ENCODE data around the gene PRKN.

The PRKN gene

DNA sequence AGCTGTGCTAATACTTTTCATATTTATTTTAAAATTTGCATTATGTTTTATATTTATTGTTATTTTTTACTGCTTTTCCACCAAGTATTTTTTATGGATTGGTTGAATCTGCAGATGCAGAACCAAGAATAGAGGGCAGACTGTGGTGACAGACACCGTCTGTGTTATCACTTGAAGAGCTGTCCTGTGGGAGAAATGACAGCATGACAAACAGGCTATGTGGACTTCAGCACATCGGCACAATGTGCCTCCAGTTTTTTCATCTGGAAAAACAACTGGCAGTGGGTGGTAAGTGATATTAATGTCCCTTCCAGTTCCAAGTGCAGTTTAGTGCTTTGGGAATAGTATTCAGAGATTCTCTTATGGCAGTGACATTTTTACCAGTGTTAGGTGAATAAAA lies 492.9 kb downstream of the PRKN start:
- no peak for DNase-seq (ENCODE audit: low read depth)
- TF ChIP-seq, protein P1, sequence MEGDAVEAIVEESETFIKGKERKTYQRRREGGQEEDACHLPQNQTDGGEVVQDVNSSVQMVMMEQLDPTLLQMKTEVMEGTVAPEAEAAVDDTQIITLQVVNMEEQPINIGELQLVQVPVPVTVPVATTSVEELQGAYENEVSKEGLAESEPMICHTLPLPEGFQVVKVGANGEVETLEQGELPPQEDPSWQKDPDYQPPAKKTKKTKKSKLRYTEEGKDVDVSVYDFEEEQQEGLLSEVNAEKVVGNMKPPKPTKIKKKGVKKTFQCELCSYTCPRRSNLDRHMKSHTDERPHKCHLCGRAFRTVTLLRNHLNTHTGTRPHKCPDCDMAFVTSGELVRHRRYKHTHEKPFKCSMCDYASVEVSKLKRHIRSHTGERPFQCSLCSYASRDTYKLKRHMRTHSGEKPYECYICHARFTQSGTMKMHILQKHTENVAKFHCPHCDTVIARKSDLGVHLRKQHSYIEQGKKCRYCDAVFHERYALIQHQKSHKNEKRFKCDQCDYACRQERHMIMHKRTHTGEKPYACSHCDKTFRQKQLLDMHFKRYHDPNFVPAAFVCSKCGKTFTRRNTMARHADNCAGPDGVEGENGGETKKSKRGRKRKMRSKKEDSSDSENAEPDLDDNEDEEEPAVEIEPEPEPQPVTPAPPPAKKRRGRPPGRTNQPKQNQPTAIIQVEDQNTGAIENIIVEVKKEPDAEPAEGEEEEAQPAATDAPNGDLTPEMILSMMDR (IDR thresholded peaks at IDR 0.05; ENCODE audit: low read depth, low read length, missing control alignments), result no peak

DNA sequence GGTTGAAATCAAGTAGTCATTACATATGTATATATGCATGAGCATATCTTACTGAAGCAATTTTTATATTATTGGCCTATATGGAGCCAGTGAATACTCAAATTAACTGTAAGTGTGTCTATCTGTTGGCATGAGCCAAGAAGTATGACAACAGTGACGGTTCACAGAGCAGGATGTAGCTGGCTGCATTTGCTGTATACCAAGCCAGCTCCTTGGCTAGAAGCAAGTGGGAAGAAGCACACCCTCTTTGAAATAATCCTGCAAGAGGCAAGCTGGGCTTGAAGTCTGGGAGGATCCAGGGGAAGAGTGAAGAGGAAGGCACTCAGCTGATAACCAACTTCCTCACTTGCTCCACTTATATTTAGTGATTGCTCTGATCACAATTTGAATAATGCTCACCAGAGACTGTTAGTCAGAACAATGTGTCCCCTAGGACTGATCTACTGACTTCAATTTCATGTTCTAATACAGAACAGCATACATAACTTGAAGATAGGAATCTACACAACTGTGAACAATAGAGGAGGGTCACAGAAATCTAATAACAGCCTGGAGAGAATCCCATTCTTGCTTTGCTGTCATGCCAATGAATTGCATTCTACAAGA lies 497.3 kb downstream of the PRKN start:
- no peak for DNase-seq (ENCODE audit: low read depth)
- H3K4me3 ChIP-seq (ENCODE audit: low read depth, low read length), result no peak overlapping the region
- TF ChIP-seq, protein P1 (IDR thresholded peaks at IDR 0.05; ENCODE audit: low read depth, low read length, missing control alignments), result no peak

More for the DNA sequence above, 492.9 kb downstream of the PRKN start:
- H3K4me3 ChIP-seq (ENCODE audit: low read depth, low read length), result no peak overlapping the region

DNA sequence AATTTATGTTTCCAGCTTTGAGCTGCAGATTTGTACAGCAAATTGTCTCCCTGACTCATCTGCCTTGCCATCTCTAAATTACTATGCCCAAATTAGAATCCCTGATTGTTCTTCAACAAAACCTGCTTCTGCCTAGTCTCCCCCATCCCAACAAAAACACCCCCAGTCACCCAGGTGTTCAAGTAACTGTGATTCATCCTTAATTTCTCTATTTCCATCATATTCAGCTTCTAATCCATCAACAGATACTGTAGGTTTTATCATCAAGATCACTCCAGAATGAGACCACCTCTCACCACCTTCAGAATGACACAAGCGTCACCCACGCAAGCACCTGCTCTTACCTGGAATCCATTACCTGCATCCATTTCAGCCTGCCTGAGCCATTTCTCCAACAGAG lies 498.5 kb downstream of the PRKN start:
- TF ChIP-seq, protein P1 (IDR thresholded peaks at IDR 0.05; ENCODE audit: low read depth, low read length, missing control alignments), result no peak
- H3K4me3 ChIP-seq (ENCODE audit: low read depth, low read length), result no peak overlapping the region
- DNase-seq (ENCODE audit: low read depth), result no peak

DNA sequence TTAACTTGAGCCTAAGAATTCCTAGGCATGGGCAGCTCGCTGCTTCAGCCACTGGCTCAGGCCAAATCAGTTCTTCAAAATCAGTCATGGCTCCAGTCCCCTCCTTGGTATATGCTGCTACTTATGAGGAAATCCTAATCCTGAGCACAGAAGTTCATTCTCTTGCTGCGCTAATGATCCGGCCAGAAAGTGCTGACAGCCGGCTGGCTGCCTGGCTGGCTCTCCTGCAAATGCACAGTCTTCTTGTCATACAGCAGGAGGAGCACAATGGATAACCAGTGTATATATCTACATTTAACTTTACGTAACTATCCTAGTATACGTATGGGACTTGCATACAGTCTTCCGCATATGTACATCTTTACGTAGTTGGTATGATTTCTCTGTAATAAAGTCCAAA lies 500.8 kb downstream of the PRKN start:
- DNase-seq (ENCODE audit: low read depth), result no peak
- H3K4me3 ChIP-seq (ENCODE audit: low read depth, low read length), result no peak overlapping the region
- TF ChIP-seq, protein P1 (IDR thresholded peaks at IDR 0.05; ENCODE audit: low read depth, low read length, missing control alignments), result no peak

- no peak for DNase-seq (ENCODE audit: low read depth)
- H3K4me3 ChIP-seq (ENCODE audit: low read depth, low read length), result no peak overlapping the region
- TF ChIP-seq, protein P1 (IDR thresholded peaks at IDR 0.05; ENCODE audit: low read depth, low read length, missing control alignments), result no peak
Observed at GRCh38 chr6:162222521-162222920, 505.0 kb downstream of the PRKN start.

- no peak for DNase-seq (ENCODE audit: low read depth)
- H3K4me3 ChIP-seq (ENCODE audit: low read depth, low read length), result no peak overlapping the region
- TF ChIP-seq, protein P1 (IDR thresholded peaks at IDR 0.05; ENCODE audit: low read depth, low read length, missing control alignments), result no peak
Observed at GRCh38 chr6:162220876-162221275, 506.7 kb downstream of the PRKN start.

DNA sequence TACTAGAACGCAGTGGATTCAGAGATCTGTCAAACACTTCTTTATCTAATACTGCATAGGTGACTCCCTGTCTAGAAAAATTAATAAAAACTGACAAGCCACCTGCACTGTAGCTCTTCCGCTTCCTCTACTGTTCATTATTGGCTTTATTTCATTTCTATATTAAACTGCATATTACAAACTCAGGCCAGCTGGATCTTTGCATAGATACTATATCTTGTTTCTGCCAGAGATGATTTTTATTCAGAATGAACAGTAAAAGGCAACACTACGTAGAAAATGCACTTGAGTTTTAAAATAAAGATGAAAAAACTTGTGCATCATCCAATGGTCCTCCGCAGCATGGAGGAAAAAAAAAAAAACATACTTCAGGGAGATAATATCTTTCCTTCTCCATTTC lies 508.3 kb downstream of the PRKN start:
- no peak for DNase-seq (ENCODE audit: low read depth)
- H3K4me3 ChIP-seq (ENCODE audit: low read depth, low read length), result no peak overlapping the region
- TF ChIP-seq, protein P1 (IDR thresholded peaks at IDR 0.05; ENCODE audit: low read depth, low read length, missing control alignments), result no peak

All from GM12864 (cell line).